GM21619 (cell line): ENCODE results near the gene DNAH12.
"Not testable (repeated sequence)": the region's sequence is repeated elsewhere in the genome, so short reads cannot be mapped to it uniquely, and the experiment has no call there.

Experiments
- ATAC-seq: cut with Tn5 transposase; IDR thresholded peaks from one replicate; pipeline ENCODE4 v1.9.1; 2021; ENCODE audit not compliant: unreplicated experiment

Gene DNAH12

DNA sequence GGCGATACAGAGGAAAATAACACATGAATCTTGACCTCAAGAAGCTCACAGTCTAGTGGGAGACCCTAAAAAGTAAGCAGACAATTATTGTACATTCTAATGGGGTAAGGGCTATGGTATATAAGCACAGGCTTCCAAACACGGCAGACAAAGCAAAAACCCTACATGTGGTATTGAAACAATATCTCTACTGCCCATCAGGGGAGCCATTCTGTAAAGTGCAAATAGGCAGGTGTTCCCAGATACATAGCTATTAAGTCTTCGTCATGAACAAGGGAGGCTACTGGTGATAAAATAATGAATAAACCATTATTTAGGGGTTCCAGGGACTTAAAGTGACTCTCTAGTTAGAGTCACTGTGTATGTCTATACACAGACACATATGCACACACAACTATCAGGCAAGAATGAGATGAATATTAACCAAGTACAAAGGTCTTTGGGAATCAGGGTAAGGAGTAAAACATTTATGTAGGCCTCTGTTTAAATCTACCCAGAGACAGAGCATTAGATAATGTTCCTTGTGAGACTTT, 213.0 kb downstream of the DNAH12 start:
- no peak for ATAC-seq

GRCh38 chr3:57326498-57326897, 217.6 kb downstream of the DNAH12 start:
- ATAC-seq: not testable (repeated sequence)

DNA sequence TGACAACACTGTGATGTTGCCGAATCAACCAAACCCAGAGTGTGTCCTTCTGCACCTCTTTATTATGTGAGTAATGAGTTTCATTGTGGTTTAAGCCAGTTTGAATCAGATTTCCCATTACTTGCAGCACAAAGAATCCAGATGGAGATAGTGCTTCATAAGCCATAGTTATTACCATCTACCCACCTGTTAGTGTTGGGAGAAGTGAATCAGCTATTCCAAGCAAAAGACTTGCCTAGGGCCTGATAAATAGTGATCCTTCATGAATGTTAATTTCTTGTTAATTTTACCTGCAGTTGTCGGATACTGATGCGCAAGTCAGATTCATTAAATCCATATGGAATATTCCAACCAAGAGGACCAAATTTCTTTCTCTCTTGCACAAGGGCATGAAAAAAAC, 229.9 kb downstream of the DNAH12 start:
- no peak for ATAC-seq

DNA sequence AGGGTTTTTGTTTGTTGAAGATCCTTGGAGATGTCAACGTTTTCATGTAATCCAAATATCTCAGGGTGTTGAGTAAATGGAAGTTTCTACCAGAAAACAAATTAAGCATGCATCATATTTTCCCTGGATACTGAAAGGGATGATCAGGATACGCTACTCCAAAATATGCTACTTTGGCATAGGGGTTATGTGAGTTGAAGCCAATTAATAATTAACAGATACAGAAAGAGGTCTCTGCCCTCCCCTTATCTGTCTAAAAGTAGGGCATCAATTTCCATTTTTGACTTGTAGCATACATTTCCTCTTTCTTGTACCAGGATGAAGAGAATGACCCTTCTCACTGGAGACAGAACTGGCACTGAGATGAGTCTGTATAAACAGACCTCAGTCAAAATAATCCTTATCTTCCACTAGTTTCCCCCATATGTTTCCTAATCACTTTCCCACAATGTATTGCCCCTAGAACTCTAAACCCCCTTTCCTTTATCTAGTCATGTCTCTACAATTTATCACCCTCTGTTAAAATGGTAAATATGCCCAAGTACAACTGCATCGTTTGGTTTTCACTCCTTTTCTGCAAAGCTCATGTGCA, 234.3 kb downstream of the DNAH12 start:
- ATAC-seq: no peak

GRCh38 chr3:57303520-57303919, 240.6 kb downstream of the DNAH12 start:
- ATAC-seq: not testable (repeated sequence)

GRCh38 chr3:57298041-57298440, 246.1 kb downstream of the DNAH12 start:
- ATAC-seq: no peak

DNA sequence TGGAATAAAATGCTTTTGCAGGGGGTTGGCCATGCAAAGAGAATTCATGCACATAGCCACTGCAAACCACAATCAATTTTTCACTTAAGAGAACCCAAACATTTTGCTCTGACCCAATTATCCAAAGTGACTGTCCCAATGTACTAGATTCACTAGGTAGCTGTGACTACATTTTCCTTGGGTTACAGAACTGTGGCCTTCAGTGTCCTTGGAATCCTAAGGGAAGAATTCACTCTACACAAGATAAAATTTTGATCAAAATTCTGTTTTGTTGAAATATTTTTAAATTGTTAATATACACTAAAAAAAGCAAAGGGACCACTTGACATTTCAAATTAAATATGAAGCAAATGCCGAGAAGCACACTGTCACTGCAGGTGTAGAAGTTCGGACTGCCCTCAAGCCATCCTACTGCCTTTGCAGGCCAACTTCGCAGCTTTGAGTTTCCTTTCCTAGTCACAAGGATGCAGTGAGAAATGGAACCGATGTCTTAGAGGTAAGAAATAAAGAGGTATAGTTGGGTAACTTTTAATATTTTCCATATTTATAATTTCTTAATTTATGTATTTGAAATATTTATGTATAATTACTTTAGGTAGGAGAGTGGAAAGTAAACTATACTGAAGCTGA, 251.1 kb downstream of the DNAH12 start:
- ATAC-seq: no peak

DNA sequence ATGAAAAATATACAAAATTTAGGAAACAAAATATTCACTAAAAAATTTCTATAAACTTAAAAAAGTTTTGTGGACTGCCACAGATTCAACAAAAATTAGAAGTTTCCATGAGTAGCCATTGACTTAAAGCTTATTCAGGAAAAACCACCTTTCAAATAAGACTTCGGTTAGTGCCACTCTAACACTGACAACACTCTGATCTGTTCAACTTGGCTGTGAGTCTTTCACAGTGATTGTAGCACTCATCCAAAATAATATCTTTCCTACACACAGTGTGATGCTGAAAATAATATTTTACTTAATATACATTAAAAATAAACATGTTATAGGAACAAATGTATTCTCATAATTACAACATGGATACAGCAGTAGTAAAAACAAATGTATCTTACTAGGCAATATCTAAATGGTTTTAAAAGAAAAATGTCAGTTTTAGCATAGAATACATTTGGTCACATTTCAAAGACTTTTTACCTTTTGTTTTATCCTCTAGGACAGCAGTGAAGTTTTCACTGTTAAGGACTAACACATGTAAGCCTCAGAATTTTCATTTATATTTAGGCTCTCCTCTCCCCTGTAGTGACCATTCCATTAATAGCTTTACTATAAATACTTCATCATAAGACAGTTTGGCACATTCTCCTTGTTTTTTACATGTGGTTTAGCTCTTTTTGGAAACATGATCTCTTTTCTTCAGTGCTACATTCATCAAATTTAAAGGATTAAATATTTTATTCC, 251.8 kb downstream of the DNAH12 start, which contains the start of gene ASB14:
ASB14 (minus strand) TSS at position 527 of the 738 bp plus-strand sequence. CDS start 652 bp downstream, outside the sequence.
- no peak for ATAC-seq

GRCh38 chr3:57288403-57288802, 255.7 kb downstream of the DNAH12 start:
- no peak for ATAC-seq

DNA sequence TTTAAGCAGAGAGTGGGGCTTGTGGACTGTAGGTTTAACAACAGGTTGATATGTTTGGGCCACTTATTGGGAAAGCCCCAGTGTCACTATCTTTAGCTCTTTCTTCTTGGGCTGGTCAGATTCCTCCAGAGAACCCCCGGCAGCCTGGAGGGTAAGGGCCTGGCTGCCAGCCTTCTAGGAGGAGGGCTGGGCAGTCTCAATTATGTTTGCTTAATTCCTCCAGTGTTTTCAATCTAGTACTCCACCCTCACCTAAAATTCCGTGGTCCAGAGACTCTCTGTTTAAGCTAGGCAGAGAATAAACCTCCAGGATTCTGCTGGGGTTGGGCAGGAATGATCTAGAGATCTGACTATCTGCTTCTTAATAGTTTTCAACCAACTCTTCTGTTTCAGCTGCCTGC, 256.9 kb downstream of the DNAH12 start:
- no peak for ATAC-seq

GRCh38 chr3:57283334-57283733, 260.8 kb downstream of the DNAH12 start:
- ATAC-seq: no peak

DNA sequence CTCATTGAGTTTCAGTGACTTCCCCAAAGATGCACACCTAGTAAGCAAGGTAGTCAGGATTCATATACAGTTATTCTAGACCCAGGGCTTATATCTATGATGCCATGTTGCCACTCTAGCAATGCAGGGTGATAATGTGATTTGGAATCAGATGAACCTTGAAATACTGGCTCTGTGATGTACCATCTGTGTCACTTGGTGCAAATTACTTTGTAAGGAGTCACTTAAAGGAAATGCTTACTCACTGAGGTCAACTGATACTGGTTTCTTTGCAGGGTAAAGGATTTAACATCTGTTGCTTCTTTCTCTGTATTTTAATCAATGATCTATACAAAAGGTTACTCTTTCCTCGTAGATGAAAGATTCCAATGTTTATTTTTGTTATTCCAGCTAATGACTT, 262.4 kb downstream of the DNAH12 start:
- ATAC-seq: no peak

- no peak for ATAC-seq
Observed at GRCh38 chr3:57279685-57280084, 264.5 kb downstream of the DNAH12 start.

DNA sequence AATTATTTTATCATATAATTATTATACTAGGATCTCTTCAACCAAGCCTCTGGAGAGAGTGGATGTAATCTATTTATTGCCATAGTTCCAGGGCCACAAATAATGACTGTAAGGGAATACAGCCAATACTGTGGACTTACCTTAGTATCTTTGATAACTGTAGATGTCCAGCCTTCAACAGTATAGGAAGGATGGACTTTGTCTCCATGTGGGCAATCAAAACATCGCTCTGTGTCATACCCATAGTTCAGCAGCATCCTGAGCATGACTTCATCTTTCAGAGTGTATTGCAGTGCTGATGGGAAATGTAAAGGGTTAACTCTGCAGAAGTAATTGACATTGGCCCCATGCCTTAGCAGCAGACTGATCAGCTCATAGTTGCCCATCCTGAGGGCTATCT, 265.9 kb downstream of the DNAH12 start:
- ATAC-seq: no peak

DNA sequence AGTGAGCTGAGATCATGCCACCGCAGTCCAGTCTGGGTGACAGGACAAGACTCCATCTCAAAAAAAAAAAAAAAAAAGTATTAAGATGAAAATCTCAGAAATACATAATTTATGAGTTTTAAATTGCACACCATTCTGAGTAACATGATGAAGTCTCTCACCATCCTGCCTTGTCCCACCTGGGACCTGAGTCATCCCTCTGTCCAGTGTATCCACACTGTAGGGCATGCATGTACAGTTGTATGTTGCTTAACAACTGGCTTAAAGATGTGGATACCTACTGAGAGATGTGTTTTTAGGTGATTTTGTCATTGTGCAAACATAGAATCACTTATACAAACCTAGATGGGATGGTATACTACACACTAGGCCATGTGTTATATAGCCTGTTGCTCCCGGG, 268.8 kb downstream of the DNAH12 start:
- no peak for ATAC-seq

DNA sequence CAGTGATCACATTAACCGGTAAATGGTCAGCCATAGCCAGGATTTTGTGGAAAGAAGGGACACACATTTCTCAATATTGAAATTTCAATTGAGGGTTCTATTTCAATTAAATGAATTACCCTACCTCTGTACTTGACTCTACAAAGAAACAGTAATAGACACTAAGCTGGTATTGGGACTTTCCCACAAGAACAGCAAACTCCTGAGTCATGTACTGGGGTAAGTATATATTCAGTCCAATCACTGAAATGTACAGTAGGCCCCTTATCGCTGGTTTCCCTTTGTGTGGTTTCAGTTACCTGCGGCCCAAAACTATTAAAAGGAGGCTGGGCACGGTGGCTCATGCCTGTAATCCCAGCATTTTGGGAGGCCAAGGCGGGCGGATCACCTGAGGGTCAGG, 269.3 kb downstream of the DNAH12 start:
- no peak for ATAC-seq

- no peak for ATAC-seq
Observed at GRCh38 chr3:57268416-57268815, 275.7 kb downstream of the DNAH12 start.

DNA sequence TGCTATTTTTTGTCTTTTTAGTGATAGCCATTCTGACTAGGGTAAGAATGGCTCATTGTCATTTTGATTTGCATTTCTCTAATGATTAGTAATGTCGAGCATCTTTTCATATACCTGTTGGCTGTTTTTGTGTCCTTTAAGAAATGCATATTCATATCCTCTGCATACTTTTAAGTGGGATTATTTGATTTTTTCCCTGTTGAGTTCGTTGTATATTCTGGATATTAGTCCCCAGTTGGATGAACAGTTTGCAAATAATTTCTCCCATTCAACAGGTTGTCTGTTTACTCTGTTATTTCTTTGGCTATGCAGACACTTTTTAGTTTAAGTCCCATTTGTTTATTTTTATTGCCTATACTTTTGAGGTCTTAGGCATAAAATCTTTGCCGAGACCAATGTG, 282.2 kb downstream of the DNAH12 start:
- no peak for ATAC-seq

- no peak for ATAC-seq
Observed at GRCh38 chr3:57261119-57261518, 283.0 kb downstream of the DNAH12 start.

- ATAC-seq: no peak
Observed at GRCh38 chr3:57257678-57258077, 286.5 kb downstream of the DNAH12 start.

DNA sequence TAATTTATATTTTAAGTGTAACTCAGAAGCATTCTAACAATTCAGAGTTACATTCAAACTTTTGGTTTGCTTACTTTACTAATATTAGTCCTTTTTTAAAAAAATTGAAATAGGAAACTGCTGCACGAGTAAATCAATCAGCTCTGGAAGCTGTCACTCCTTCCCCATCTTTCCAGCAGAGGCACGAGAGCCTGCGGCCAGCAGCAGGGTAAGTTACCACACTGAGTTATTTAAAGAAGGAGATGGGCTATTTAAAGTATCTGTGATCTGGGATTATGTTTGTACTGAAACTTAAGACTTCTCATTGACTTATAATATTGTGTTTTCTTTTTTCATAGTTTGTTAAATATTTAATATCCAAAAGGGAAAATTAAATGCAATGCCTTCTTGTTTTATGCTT, 287.3 kb downstream of the DNAH12 start:
- no peak for ATAC-seq

GRCh38 chr3:57252404-57252803, 291.7 kb downstream of the DNAH12 start:
- no peak for ATAC-seq
